Right lobe of liver (tissue), 6 donors: ENCODE data around the gene EXD3. TPM values are rescaled to one million over a fixed set of nuclear protein-coding genes. Genes with fewer than 3 reads are reported as not detected.

ENCODE experiments used
- ATAC-seq, 4 donors: fragments of 200-7000 bp; cut with Tn5 transposase; one replicate each; pipeline ENCODE4 v1.9.1; 2020; ENCODE audit warnings: mild to moderate bottlenecking in 4 of 4, moderate library complexity in 4 of 4
- DNase-seq, 3 donors: peaks; one replicate each; pipeline ENCODE4 v3.0.0-alpha.2; 2020
- H3K27ac ChIP-seq, 3 donors: fragments of 200-600 bp; one replicate each; pipeline ENCODE4 v1.8.0; 2022
- H3K27me3 ChIP-seq, 2 donors: fragments of 200-600 bp; one replicate each; pipeline ENCODE4 v1.8.0; 2022
- H3K36me3 ChIP-seq, 4 donors: fragments of 200-600 bp; sonication (generic) in 1 of 4; one replicate each; pipeline versions ENCODE4 v1.5.1 to v1.8.0; 2017 to 2022; ENCODE audit warnings: control low read depth in 1 of 4
- H3K4me1 ChIP-seq, 4 donors: fragments of 200-600 bp; sonication (generic) in 1 of 4; one replicate each; pipeline versions ENCODE4 v1.5.1 to v1.8.0; 2017 to 2022; ENCODE audit warnings: control low read depth in 1 of 4
- H3K4me3 ChIP-seq, 3 donors: fragments of 200-600 bp; one replicate each; pipeline ENCODE4 v1.8.0; 2022
- H3K9me3 ChIP-seq, 4 donors: fragments of 200-600 bp; sonication (generic) in 1 of 4; one replicate each; pipeline versions ENCODE4 v1.5.1 to v1.8.0; 2017 to 2022; ENCODE audit warnings: control low read depth in 1 of 4
- CTCF ChIP-seq, 4 donors: fragments of 200-600 bp in 3 of 4; fragments of 450-650 bp in 1 of 4; IDR thresholded peaks; one replicate each; pipeline versions ENCODE4 v1.5.1 to v1.8.0; 2016 to 2022; ENCODE audit warnings: antibody characterized with exemption in 4 of 4, mild to moderate bottlenecking in 2 of 4
- POLR2A ChIP-seq: fragments of 450-650 bp; IDR thresholded peaks from one replicate; pipeline ENCODE4 v1.6.1; 2017; ENCODE audit warnings: antibody characterized with exemption, mild to moderate bottlenecking
- WGBS: methylation state at CpG from one replicate; pipeline ENCODE4 v1.1.6; 2018; ENCODE audit warnings: low coverage, low lambda C conversion rate; ENCODE audit not compliant: insufficient coverage; ENCODE audit errors: missing lambda C conversion rate; 5-methylcytosine and 5-hydroxymethylcytosine counted together
- intact Hi-C, 2 donors: fragments of 100-400 bp; cut with DNase I; formaldehyde crosslinking; loops; one replicate each; pipeline versions ENCODE4 v1.11.2 to v1.14.1; 2022
- total RNA-seq, 6 experiments: library from RNA; depleted of rRNA in 2 of 6; stranded (reverse); fragments of >200 nt in 2 of 6; fragmentation: NEBNext Ultra II Directional in 3 of 6; extraction: Animal tissue kit (Norgen Biotek cat#: 25700) in 3 of 6; gene quantifications; one replicate each; pipeline versions ENCODE4 v1.1.0 to v1.2.4, GENCODE V29; 2016 to 2023
- donor health status: DM: no; HTN: yes; CAD: no.
- donor health status: DM: no; HTN: no; CAD: no.
- donor health status: DM: no; HTN: no; CAD: no.
- donor health status: DM: no; HTN: yes; CAD: no.
- donor health status: DM: no; HTN: yes; CAD: no.

EXD3 gene
- total RNA-seq, 6 experiments from 2014 or later: 3.3 to 14.4 (median 10.6) TPM

DNA sequence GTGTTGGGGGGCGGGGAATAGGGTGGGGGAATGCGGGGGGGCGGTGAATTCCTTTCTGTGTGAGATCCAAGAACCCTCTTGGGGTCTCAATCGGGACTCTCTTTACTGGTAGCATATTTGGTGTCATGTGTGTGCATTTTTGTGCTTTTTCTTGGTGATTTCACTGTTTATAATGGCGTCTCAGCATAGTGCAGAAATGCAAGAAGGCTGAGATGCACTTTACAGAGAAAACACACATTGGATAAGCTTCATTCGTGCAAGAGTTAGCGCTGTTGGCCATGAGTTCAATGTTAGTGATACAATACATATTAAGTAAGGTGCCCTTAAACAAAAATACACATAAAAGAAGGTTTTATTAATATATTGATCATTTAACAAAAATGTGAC is 19.0 kb upstream of the EXD3 start:
- Histone ChIP-seq H3K4me3 (peak overlapping the region; percentile 33 to 53 (median 48)), H3K27ac (peak overlapping the region in 1 of 3 donors; percentile 29), H3K9me3 (no peaks in the 10 kb centered on the region), H3K36me3 (no peaks in the 10 kb centered on the region), H3K27me3 (no peaks in the 10 kb centered on the region), H3K4me1 (peaks cover 0 to 12% (median 2%) of the 10 kb centered on the region in 4 donors)
- no peak for TF ChIP-seq CTCF (IDR thresholded peaks at IDR 0.05)
- TF ChIP-seq POLR2A: no peak
- DNase-seq: no peak
- 12% methylated on average over 5 of the region's 7 CpGs for WGBS
- intact Hi-C loops: no loop called here
- ATAC-seq: peak in 1 of 4 donors; percentile 1

DNA sequence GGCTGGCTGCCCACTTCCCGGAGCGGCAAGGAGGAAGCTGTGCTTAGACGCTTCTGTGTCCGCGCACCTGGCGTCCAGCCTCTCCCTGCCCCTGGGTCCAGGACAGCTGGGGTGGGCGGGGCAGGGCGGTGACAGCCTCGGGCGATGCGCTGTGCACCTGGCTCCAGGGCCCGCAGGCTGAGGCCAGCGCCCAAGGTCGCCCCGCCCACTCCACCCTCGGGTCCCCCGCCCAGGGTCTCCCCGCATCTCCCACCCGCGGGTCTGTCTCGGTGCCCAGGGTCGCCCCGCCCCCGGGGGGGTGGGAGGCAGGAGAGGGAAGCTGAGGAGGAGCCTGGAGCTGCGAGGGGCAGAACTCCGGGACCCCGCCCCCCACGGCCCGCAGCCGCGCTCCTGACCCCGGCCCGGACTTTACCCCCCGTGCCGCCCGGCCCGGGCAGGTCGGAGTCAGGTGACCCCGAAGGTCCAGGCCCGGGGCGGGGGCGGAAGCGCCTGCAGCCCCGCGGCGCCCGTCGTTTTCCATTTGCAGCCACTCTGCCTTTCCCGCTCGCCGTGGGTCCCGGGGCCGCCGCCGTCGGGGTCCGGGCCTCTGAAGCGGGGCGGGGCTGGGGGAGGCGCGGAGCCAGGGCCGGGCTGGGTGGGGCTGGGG is 18.4 kb upstream of the EXD3 start, which contains the start of gene ENTPD8:
Gene ENTPD8, minus strand, starts transcription at position 69 of the 646 bp plus-strand sequence. CDS start 3,072 bp downstream, outside the sequence.
- no peak for TF ChIP-seq POLR2A
- TF ChIP-seq CTCF (IDR thresholded peaks at IDR 0.05): no peak
- DNase-seq (peak; percentile 89 to 94 (median 94)), ATAC-seq (peak; percentile 85 to 93 (median 90))
- Histone ChIP-seq H3K27me3 (no peaks in the 10 kb centered on the region), H3K36me3 (no peaks in the 10 kb centered on the region), H3K4me1 (peaks cover 0 to 12% (median 2%) of the 10 kb centered on the region in 4 donors), H3K9me3 (no peaks in the 10 kb centered on the region), H3K4me3 (peak within 1 kb of the TSS; percentile 33 to 53 (median 48)), H3K27ac (peak within 1 kb of the TSS in 1 of 3 donors; percentile 29)
- intact Hi-C loops: no loop called here
- no CpG with 5 or more reads among the region's 62 CpGs for WGBS

- Histone ChIP-seq H3K27me3 (no peaks in the 10 kb centered on the region), H3K4me1 (peaks cover 0 to 3% (median 0%) of the 10 kb centered on the region in 4 donors), H3K4me3 (no peak overlapping the region), H3K27ac (no peak overlapping the region), H3K9me3 (no peaks in the 10 kb centered on the region), H3K36me3 (no peaks in the 10 kb centered on the region)
- DNase-seq (peak in 2 of 3 donors; percentile 25 to 60), ATAC-seq (no peak)
- WGBS: no CpG with 5 or more reads among the region's 18 CpGs
- intact Hi-C loops: no loop called here
- no peak for TF ChIP-seq POLR2A
- TF ChIP-seq CTCF (IDR thresholded peaks at IDR 0.05): no peak
Observed at GRCh38 chr9:137439158-137439714, 16.3 kb upstream of the EXD3 start.

DNA sequence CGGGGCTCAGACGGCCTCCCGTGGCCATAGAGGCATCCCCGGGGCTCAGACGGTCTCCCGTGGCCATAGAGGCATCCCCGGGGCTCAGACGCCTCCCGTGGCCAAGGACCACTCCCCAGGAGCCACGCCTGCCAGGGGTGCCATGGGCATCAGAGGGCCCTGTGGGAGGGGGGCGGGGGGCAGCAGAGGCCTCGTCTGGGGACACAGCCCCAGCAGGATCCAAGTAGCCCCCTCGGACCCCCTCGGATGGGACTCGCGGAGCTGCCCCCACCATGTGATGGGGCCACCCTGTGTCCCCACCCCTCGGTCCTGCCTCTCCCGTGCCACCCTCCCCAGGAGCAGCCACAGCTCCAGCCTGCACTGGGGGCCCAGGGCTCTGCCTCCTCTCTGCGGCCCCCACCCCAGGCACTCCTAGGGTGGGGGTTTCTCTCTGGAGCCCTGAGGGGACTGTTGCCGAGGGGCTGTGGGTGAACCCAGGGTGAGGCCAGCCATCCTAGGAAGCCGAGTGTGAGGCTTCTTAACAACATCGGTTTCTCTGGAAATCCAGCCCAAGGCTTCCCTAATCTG is 15.7 kb upstream of the EXD3 start:
- DNase-seq (peak in 2 of 3 donors; percentile 15 to 46), ATAC-seq (no peak)
- intact Hi-C loops: no loop called here
- H3K9me3 ChIP-seq: no peaks in the 10 kb centered on the region
- H3K4me1 ChIP-seq: peaks cover 0 to 3% (median 0%) of the 10 kb centered on the region in 4 donors
- no peaks in the 10 kb centered on the region for H3K36me3 ChIP-seq
- H3K4me3 ChIP-seq: no peak overlapping the region
- 47% methylated on average over 2 of the region's 22 CpGs for WGBS
- TF ChIP-seq POLR2A: no peak
- TF ChIP-seq CTCF (IDR thresholded peaks at IDR 0.05): no peak
- no peaks in the 10 kb centered on the region for H3K27me3 ChIP-seq
- no peak overlapping the region for H3K27ac ChIP-seq
